Measurements from ENCODE around the gene CFAP299. TPM values are rescaled to one million over a fixed set of nuclear protein-coding genes. Genes with fewer than 3 reads are reported as not detected.
"Not testable (repeated sequence)": the region's sequence is repeated elsewhere in the genome, so short reads cannot be mapped to it uniquely, and the experiment has no call there.

Gene CFAP299
- total RNA-seq, 1 experiment from 2014 or later: not detected

DNA sequence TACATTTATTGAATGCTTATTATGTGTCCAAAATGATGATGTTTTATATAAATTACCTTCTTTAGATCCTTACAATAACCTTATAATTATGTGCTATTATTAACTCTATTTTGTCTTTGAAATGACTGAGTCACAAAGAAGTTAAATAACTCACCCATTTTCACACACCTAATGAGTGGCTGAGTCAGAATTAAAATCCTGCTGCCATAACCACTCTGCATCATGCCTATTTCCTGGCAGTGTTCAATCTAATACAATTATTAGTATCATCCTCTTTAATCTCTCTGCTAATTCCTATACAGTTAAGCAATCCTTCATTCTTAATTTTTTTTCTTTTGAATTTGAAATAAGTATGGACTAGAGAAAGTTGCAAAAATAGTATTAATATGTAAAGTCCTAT lies 342.9 kb downstream of the CFAP299 start:
- H3K27me3 ChIP-seq (ENCODE audit: insufficient read depth, low read depth): no peaks in the 10 kb centered on the region
- ChIA-PET CTCF (no interaction called here), POLR2A (ENCODE audit: unreplicated experiment) (no interaction called here)
- H3K79me2 ChIP-seq (ENCODE audit: low read depth): no peaks in the 10 kb centered on the region
- no peaks in the 10 kb centered on the region for H3K36me3 ChIP-seq (ENCODE audit: low read depth)
- no peak overlapping the region for H3K4me2 ChIP-seq
- H3K9me3 ChIP-seq (ENCODE audit: insufficient read depth, low read depth): no peaks in the 10 kb centered on the region
- no peaks in the 10 kb centered on the region for H3F3A ChIP-seq (ENCODE audit: insufficient read depth, low read depth)
- H3K4me3 ChIP-seq: no peak overlapping the region
- no peak for DNase-seq
- no TSS peak for BruUV-seq (replicated peaks)
- H3K27ac ChIP-seq: no peak overlapping the region
- no peak overlapping the region for H2AFZ ChIP-seq
- intact Hi-C loops (cut with micrococcal nuclease; ENCODE audit: unreplicated experiment): no loop called here
- H3K4me1 ChIP-seq (replicated peaks; ENCODE audit: insufficient read depth): no peaks in the 10 kb centered on the region
- H4K20me1 ChIP-seq (ENCODE audit: insufficient read depth): no peaks in the 10 kb centered on the region
- no peaks in the 10 kb centered on the region; the same call in 1 of the 2 replicates for H3K9me2 ChIP-seq (ENCODE audit: insufficient read depth)
- no peak for TF ChIP-seq EZH2 (IDR thresholded peaks at IDR 0.05; ENCODE audit: low read depth)
- TF ChIP-seq, protein P1, sequence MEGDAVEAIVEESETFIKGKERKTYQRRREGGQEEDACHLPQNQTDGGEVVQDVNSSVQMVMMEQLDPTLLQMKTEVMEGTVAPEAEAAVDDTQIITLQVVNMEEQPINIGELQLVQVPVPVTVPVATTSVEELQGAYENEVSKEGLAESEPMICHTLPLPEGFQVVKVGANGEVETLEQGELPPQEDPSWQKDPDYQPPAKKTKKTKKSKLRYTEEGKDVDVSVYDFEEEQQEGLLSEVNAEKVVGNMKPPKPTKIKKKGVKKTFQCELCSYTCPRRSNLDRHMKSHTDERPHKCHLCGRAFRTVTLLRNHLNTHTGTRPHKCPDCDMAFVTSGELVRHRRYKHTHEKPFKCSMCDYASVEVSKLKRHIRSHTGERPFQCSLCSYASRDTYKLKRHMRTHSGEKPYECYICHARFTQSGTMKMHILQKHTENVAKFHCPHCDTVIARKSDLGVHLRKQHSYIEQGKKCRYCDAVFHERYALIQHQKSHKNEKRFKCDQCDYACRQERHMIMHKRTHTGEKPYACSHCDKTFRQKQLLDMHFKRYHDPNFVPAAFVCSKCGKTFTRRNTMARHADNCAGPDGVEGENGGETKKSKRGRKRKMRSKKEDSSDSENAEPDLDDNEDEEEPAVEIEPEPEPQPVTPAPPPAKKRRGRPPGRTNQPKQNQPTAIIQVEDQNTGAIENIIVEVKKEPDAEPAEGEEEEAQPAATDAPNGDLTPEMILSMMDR (conservative IDR thresholded peaks at IDR 0.05): no peak

DNA sequence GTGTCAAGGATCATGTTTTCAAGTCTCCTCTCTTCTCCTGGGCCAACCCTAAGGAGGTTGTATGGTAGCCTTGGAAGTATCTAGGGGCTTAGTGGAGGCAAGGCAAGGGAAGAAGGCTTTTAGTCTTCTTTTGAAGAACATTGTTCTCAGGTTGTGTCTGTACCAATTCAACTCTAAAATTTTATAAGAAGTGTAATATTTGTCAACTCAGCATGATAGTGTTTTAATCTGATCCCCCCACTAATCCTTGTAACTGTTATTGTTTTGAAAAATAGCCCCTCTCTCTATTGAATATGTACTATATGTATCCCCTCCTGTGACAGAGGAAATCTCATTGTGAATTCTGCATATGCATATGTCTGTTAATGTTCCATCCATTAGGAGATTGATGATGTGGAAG lies 345.4 kb downstream of the CFAP299 start:
- Histone ChIP-seq H2AFZ (no peak overlapping the region), H3K36me3 (ENCODE audit: low read depth) (no peaks in the 10 kb centered on the region), H4K20me1 (ENCODE audit: insufficient read depth) (no peaks in the 10 kb centered on the region), H3F3A (ENCODE audit: insufficient read depth, low read depth) (no peaks in the 10 kb centered on the region), H3K27me3 (ENCODE audit: insufficient read depth, low read depth) (no peaks in the 10 kb centered on the region), H3K4me3 (no peak overlapping the region), H3K27ac (no peak overlapping the region), H3K4me2 (no peak overlapping the region), H3K9me2 (ENCODE audit: insufficient read depth) (no peaks in the 10 kb centered on the region; the same call in 1 of the 2 replicates), H3K79me2 (ENCODE audit: low read depth) (no peaks in the 10 kb centered on the region), H3K9me3 (ENCODE audit: insufficient read depth, low read depth) (no peaks in the 10 kb centered on the region), H3K4me1 (replicated peaks; ENCODE audit: insufficient read depth) (no peaks in the 10 kb centered on the region)
- BruUV-seq (replicated peaks): no TSS peak
- intact Hi-C loops (cut with micrococcal nuclease; ENCODE audit: unreplicated experiment): no loop called here
- TF ChIP-seq, protein P1 (conservative IDR thresholded peaks at IDR 0.05): no peak
- TF ChIP-seq EZH2 (IDR thresholded peaks at IDR 0.05; ENCODE audit: low read depth): no peak
- ChIA-PET POLR2A (ENCODE audit: unreplicated experiment) (no interaction called here), CTCF (no interaction called here)
- DNase-seq: no peak

DNA sequence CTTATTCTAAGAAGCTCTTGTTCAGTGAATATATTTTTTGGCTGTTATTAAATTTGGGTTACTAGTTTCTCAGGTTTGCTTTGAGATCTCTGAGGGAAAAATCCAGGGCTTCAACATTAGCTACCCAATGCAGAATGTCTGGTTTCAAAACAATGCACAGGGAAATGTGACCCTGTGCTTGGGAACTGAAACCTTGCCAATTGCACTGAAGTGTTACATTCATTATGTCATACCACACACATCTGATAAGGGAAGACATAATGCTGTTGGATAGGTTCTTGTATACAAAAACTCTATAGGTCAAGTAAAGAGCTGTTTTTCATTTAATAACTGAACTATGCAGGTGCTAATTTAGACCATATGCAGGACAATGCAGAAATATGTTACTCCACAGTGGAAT lies 349.7 kb downstream of the CFAP299 start:
- CTCF ChIA-PET: no interaction called here
- TF ChIP-seq EZH2 (IDR thresholded peaks at IDR 0.05; ENCODE audit: low read depth): no peak
- TF ChIP-seq, protein P1 (conservative IDR thresholded peaks at IDR 0.05): no peak
- H3K9me2 ChIP-seq (ENCODE audit: insufficient read depth): no peaks in the 10 kb centered on the region
- H2AFZ ChIP-seq: no peak overlapping the region
- no peak overlapping the region for H3K27ac ChIP-seq
- peak in 1 of 2 experiments; percentile 21 for DNase-seq
- H3K27me3 ChIP-seq (ENCODE audit: insufficient read depth, low read depth): no peaks in the 10 kb centered on the region
- no peaks in the 10 kb centered on the region for H3K36me3 ChIP-seq (ENCODE audit: low read depth)
- H3K9me3 ChIP-seq (ENCODE audit: insufficient read depth, low read depth): no peaks in the 10 kb centered on the region
- POLR2A ChIA-PET (ENCODE audit: unreplicated experiment): no interaction called here
- H3K4me3 ChIP-seq: no peak overlapping the region
- no peak overlapping the region for H3K4me2 ChIP-seq
- BruUV-seq (replicated peaks): no TSS peak
- H3F3A ChIP-seq (ENCODE audit: insufficient read depth, low read depth): no peaks in the 10 kb centered on the region
- no peaks in the 10 kb centered on the region for H3K79me2 ChIP-seq (ENCODE audit: low read depth)
- H4K20me1 ChIP-seq (ENCODE audit: insufficient read depth): no peaks in the 10 kb centered on the region
- H3K4me1 ChIP-seq (replicated peaks; ENCODE audit: insufficient read depth): no peaks in the 10 kb centered on the region
- intact Hi-C loops (cut with micrococcal nuclease; ENCODE audit: unreplicated experiment): no loop called here

DNA sequence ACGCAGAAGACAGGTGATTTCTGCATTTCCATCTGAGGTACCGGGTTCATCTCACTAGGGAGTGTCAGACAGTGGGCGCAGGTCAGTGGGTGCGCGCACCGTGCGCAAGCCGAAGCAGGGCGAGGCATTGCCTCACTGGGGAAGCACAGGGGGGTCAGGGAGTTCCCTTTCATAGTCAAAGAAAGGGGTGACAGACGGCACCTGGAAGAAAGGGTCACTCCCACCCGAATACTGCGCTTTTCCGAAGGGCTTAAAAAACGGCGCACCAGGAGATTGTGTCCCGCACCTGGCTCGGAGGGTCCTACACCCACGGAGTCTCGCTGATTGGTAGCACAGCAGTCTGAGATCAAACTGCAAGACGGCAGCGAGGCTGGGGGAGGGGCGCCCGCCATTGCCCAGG lies 352.2 kb downstream of the CFAP299 start:
- CTCF ChIA-PET; intact Hi-C loops (cut with micrococcal nuclease; ENCODE audit: unreplicated experiment); H3K36me3 ChIP-seq (ENCODE audit: low read depth); H4K20me1 ChIP-seq (ENCODE audit: insufficient read depth); H3F3A ChIP-seq (ENCODE audit: insufficient read depth, low read depth); H3K9me3 ChIP-seq (ENCODE audit: insufficient read depth, low read depth); POLR2A ChIA-PET (ENCODE audit: unreplicated experiment); BruUV-seq (replicated peaks); H3K79me2 ChIP-seq (ENCODE audit: low read depth); H2AFZ ChIP-seq; H3K9me2 ChIP-seq (ENCODE audit: insufficient read depth); H3K27me3 ChIP-seq (ENCODE audit: insufficient read depth, low read depth); H3K4me2 ChIP-seq; H3K27ac ChIP-seq; H3K4me3 ChIP-seq; DNase-seq; H3K4me1 ChIP-seq (replicated peaks; ENCODE audit: insufficient read depth): not testable (repeated sequence)
